Hepatocyte (in vitro differentiated cells): ENCODE data around the gene NPLOC4.

Source experiments
- CTCF ChIP-seq: fragments of 200-600 bp; sonication (generic); IDR thresholded peaks from 2 replicates; pipeline ENCODE4 v1.5.1; 2016; ENCODE audit warnings: antibody characterized with exemption, mild to moderate bottlenecking; ENCODE audit not compliant: poor library complexity
- EZH2 ChIP-seq: fragments of 200-600 bp; sonication (generic); IDR thresholded peaks from 2 replicates; pipeline ENCODE4 v1.6.1; 2016; ENCODE audit warnings: antibody characterized with exemption, mild to moderate bottlenecking, borderline replicate concordance
- EZH2phosphoT487 ChIP-seq: fragments of 200-600 bp; sonication (generic); IDR thresholded peaks from one replicate; pipeline ENCODE4 v1.6.1; 2018; ENCODE audit warnings: antibody characterized with exemption, mild to moderate bottlenecking, low read depth, moderate library complexity; ENCODE audit not compliant: unreplicated experiment, severe bottlenecking

GRCh38 chr17:81665205-81666091 is 28.5 kb upstream of the NPLOC4 start:
- TF ChIP-seq EZH2phosphoT487 (no peak), CTCF (no peak), EZH2 (no peak)
